GM18508 (cell line): ENCODE results near the gene CD72.

Experiments
- ATAC-seq: cut with Tn5 transposase; IDR thresholded peaks from one replicate; pipeline ENCODE4 v1.9.1; 2021; ENCODE audit warnings: moderate number of reproducible peaks; ENCODE audit not compliant: insufficient read depth, unreplicated experiment

CD72 gene

GRCh38 chr9:35561468-35562261 lies 56.5 kb downstream of the CD72 start:
- no peak for ATAC-seq

GRCh38 chr9:35560625-35561337 lies 57.4 kb downstream of the CD72 start:
- no peak for ATAC-seq
